Measurements from ENCODE around the gene PHF12.

The PHF12 gene

DNA sequence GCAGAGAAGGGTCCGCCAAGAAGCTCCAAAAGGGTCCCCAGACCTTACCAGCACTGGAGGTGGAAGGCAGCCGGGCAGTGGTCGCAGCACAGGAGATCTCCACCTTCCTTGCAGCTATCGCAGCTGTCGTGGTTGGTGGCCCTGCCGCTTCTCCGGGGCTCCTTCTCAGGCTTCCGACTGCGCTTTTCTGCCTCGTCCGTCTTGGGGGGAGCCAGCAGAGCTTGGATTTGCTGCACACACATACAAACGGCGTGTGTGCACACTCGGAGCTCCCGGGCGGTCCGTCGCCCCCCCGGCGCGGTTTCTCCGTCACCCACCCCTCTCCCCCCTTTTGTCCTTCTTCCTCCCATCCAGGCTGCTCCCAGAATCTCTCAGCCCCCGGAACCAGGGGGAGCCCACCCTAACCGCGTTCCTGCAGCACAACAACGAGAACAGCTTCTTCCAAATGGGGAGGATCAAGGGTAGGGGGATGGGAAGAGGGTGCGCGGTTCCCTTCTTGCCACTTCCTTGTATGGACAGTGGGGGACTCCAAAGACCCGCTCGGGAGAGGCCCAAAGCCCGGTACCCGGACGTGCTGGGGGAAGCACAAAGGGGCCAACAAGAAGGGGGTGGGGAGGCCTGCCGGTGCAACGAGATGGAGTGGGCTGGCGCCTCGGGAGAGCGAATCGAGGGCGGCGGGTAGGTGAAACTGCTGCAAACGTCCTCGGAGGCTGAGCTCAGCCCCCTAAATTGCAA, 1.1 kb downstream of the PHF12 start:
- peak overlapping the region; percentile 97 for H3K9ac ChIP-seq (ENCODE audit: low read depth, low read length)
- H3K4me1 ChIP-seq (ENCODE audit: insufficient read depth, low read length), result peaks cover 18% of the 10 kb centered on the region
- H3K36me3 ChIP-seq (ENCODE audit: insufficient read depth, low read depth, low read length), result peaks cover 29% of the 10 kb centered on the region; the same call in 1 of the 2 replicates

GRCh38 chr17:28949185-28950016, 1.9 kb downstream of the PHF12 start:
- H3K4me3 ChIP-seq (ENCODE audit: low read length), result peak overlapping the region; percentile 84
- H3K27me3 ChIP-seq (ENCODE audit: insufficient read depth, low read length), result no peaks in the 10 kb centered on the region
- H3K9ac ChIP-seq (ENCODE audit: low read depth, low read length), result peak overlapping the region; percentile 97
- no peaks in the 10 kb centered on the region for H3K9me3 ChIP-seq (ENCODE audit: insufficient read depth, low read depth, low read length)
- peaks cover 18% of the 10 kb centered on the region for H3K4me1 ChIP-seq (ENCODE audit: insufficient read depth, low read length)
- peaks cover 36% of the 10 kb centered on the region; the same call in 1 of the 2 replicates for H3K36me3 ChIP-seq (ENCODE audit: insufficient read depth, low read depth, low read length)
- peak overlapping the region; percentile 86 for H3K27ac ChIP-seq (ENCODE audit: low read length)

More for the DNA sequence above, 1.1 kb downstream of the PHF12 start:
- H3K9me3 ChIP-seq (ENCODE audit: insufficient read depth, low read depth, low read length), result no peaks in the 10 kb centered on the region
- H3K4me3 ChIP-seq (ENCODE audit: low read length), result peak overlapping the region; percentile 84
- H3K27me3 ChIP-seq (ENCODE audit: insufficient read depth, low read length), result no peaks in the 10 kb centered on the region
- H3K27ac ChIP-seq (ENCODE audit: low read length), result peak overlapping the region; percentile 80

GRCh38 chr17:28948873-28949184, 2.5 kb downstream of the PHF12 start:
- Histone ChIP-seq H3K27ac (ENCODE audit: low read length) (peak overlapping the region; percentile 86), H3K9me3 (ENCODE audit: insufficient read depth, low read depth, low read length) (no peaks in the 10 kb centered on the region), H3K4me3 (ENCODE audit: low read length) (peak overlapping the region; percentile 84), H3K36me3 (ENCODE audit: insufficient read depth, low read depth, low read length) (peaks cover 41% of the 10 kb centered on the region), H3K27me3 (ENCODE audit: insufficient read depth, low read length) (no peaks in the 10 kb centered on the region), H3K4me1 (ENCODE audit: insufficient read depth, low read length) (peaks cover 18% of the 10 kb centered on the region), H3K9ac (ENCODE audit: low read depth, low read length) (peak overlapping the region; percentile 97)

DNA sequence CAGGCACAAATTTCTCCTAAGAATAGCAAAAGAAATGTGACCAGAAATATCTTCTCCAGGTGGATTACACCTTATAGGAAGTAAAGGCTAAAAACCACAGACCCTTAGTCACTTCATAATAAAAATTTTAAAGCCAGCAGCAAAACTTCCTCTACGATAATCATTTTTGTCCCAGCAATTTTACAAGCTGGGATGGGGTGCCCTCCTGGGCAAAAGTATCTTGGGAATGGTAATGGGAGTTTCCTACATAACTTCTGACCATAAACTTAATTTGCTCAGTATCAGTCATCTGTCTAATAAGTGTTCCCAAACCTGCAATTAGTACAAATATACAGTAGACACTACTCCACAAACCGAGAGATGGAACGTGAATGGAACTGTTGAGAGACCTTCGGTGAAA, 3.0 kb downstream of the PHF12 start:
- peaks cover 18% of the 10 kb centered on the region for H3K4me1 ChIP-seq (ENCODE audit: insufficient read depth, low read length)
- H3K27me3 ChIP-seq (ENCODE audit: insufficient read depth, low read length), result no peaks in the 10 kb centered on the region
- peak overlapping the region; percentile 84 for H3K4me3 ChIP-seq (ENCODE audit: low read length)
- peaks cover 46% of the 10 kb centered on the region for H3K36me3 ChIP-seq (ENCODE audit: insufficient read depth, low read depth, low read length)
- H3K9me3 ChIP-seq (ENCODE audit: insufficient read depth, low read depth, low read length), result no peaks in the 10 kb centered on the region
- H3K27ac ChIP-seq (ENCODE audit: low read length), result peak overlapping the region; percentile 86
- H3K9ac ChIP-seq (ENCODE audit: low read depth, low read length), result peak overlapping the region; percentile 97; the same call in 1 of the 2 replicates

DNA sequence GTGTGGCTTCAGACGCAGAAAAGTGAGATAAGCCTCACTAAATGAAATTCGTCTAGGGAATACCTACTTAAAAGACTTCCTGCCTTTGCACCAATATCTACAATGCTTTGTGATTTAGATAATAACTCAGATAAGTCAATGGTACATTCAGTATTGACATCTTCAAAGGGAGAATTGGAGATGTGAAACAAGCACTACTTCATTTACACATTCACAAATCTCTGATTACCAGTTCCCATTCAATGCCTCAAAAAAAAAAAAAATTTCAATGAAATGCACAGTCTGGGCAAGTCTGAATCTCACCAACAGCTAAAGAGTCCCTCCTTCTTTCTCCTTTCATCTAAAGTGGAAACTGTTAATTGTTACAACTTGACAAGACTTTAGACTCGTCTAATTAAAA, 3.7 kb downstream of the PHF12 start:
- Histone ChIP-seq H3K27ac (ENCODE audit: low read length) (no peak overlapping the region), H3K27me3 (ENCODE audit: insufficient read depth, low read length) (no peaks in the 10 kb centered on the region), H3K36me3 (ENCODE audit: insufficient read depth, low read depth, low read length) (peaks cover 52% of the 10 kb centered on the region), H3K4me3 (ENCODE audit: low read length) (peak overlapping the region; percentile 84), H3K9me3 (ENCODE audit: insufficient read depth, low read depth, low read length) (no peaks in the 10 kb centered on the region), H3K4me1 (ENCODE audit: insufficient read depth, low read length) (peaks cover 12% of the 10 kb centered on the region), H3K9ac (ENCODE audit: low read depth, low read length) (peak overlapping the region; percentile 97; the same call in 1 of the 2 replicates)

- H3K9ac ChIP-seq (ENCODE audit: low read depth, low read length), result no peak overlapping the region
- no peaks in the 10 kb centered on the region for H3K9me3 ChIP-seq (ENCODE audit: insufficient read depth, low read depth, low read length)
- no peak overlapping the region for H3K4me3 ChIP-seq (ENCODE audit: low read length)
- no peak overlapping the region for H3K27ac ChIP-seq (ENCODE audit: low read length)
- H3K36me3 ChIP-seq (ENCODE audit: insufficient read depth, low read depth, low read length), result peaks cover 52% of the 10 kb centered on the region
- H3K27me3 ChIP-seq (ENCODE audit: insufficient read depth, low read length), result no peaks in the 10 kb centered on the region
- H3K4me1 ChIP-seq (ENCODE audit: insufficient read depth, low read length), result peaks cover 10% of the 10 kb centered on the region
Measured at GRCh38 chr17:28946239-28946638, 5.1 kb downstream of the PHF12 start.

GRCh38 chr17:28944862-28945741, 6.2 kb downstream of the PHF12 start:
- Histone ChIP-seq H3K4me1 (ENCODE audit: insufficient read depth, low read length) (peaks cover 10% of the 10 kb centered on the region), H3K9ac (ENCODE audit: low read depth, low read length) (no peak overlapping the region), H3K36me3 (ENCODE audit: insufficient read depth, low read depth, low read length) (peaks cover 52% of the 10 kb centered on the region), H3K4me3 (ENCODE audit: low read length) (no peak overlapping the region), H3K9me3 (ENCODE audit: insufficient read depth, low read depth, low read length) (no peaks in the 10 kb centered on the region), H3K27ac (ENCODE audit: low read length) (no peak overlapping the region), H3K27me3 (ENCODE audit: insufficient read depth, low read length) (no peaks in the 10 kb centered on the region)

GRCh38 chr17:28944343-28944742, 7.0 kb downstream of the PHF12 start:
- no peak overlapping the region for H3K4me3 ChIP-seq (ENCODE audit: low read length)
- no peak overlapping the region for H3K27ac ChIP-seq (ENCODE audit: low read length)
- H3K36me3 ChIP-seq (ENCODE audit: insufficient read depth, low read depth, low read length), result peaks cover 59% of the 10 kb centered on the region
- H3K9me3 ChIP-seq (ENCODE audit: insufficient read depth, low read depth, low read length), result no peaks in the 10 kb centered on the region
- H3K4me1 ChIP-seq (ENCODE audit: insufficient read depth, low read length), result peaks cover 10% of the 10 kb centered on the region
- no peak overlapping the region for H3K9ac ChIP-seq (ENCODE audit: low read depth, low read length)
- H3K27me3 ChIP-seq (ENCODE audit: insufficient read depth, low read length), result no peaks in the 10 kb centered on the region

DNA sequence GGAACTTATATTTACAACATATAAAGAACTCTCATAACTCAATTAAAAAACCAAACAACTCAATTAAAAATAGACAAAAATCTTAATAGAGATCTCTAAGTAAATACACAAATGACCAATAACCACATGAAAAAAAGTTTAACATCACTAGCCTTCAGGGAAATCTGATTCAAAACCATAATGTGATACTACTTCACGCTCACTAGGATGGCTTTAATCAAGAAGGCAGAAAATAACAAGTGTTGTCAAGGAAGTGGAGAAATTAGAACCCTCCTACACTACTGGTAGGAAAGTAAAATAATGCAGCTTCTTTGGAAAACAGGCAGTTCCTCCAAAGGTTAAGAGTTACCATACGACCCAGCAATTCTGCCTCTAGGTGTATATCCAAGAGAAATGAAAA, 8.4 kb downstream of the PHF12 start:
- no peaks in the 10 kb centered on the region for H3K27me3 ChIP-seq (ENCODE audit: insufficient read depth, low read length)
- H3K27ac ChIP-seq (ENCODE audit: low read length), result no peak overlapping the region
- H3K36me3 ChIP-seq (ENCODE audit: insufficient read depth, low read depth, low read length), result peaks cover 58% of the 10 kb centered on the region
- peaks cover 8% of the 10 kb centered on the region for H3K4me1 ChIP-seq (ENCODE audit: insufficient read depth, low read length)
- H3K4me3 ChIP-seq (ENCODE audit: low read length), result no peak overlapping the region
- no peak overlapping the region for H3K9ac ChIP-seq (ENCODE audit: low read depth, low read length)
- H3K9me3 ChIP-seq (ENCODE audit: insufficient read depth, low read depth, low read length), result no peaks in the 10 kb centered on the region

GRCh38 chr17:28941251-28941650, 10.1 kb downstream of the PHF12 start:
- Histone ChIP-seq H3K4me3 (ENCODE audit: low read length) (no peak overlapping the region), H3K27ac (ENCODE audit: low read length) (no peak overlapping the region), H3K9ac (ENCODE audit: low read depth, low read length) (no peak overlapping the region), H3K4me1 (ENCODE audit: insufficient read depth, low read length) (peaks cover 16% of the 10 kb centered on the region), H3K9me3 (ENCODE audit: insufficient read depth, low read depth, low read length) (no peaks in the 10 kb centered on the region), H3K27me3 (ENCODE audit: insufficient read depth, low read length) (no peaks in the 10 kb centered on the region), H3K36me3 (ENCODE audit: insufficient read depth, low read depth, low read length) (peaks cover 45% of the 10 kb centered on the region)

DNA sequence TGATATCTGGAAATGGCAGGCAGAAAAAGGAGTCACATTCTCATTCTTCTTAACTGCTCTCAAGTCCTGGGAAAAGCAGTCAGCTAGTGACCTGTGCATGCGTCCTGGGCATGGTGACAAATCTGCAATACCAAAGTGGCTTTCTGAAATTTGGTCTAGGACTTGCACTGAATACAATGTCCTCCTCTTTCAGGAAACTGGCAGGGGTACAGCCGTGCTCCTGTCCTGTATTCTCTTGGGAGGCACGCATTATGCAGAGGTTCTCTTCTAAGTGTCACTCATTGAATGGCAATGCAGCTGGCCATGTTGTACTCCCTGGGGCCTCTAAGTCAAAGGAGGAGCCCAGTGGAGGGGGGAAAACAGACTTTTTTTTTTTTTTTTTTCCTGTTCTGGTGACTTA, 10.6 kb downstream of the PHF12 start:
- no peak overlapping the region for H3K27ac ChIP-seq (ENCODE audit: low read length)
- H3K4me3 ChIP-seq (ENCODE audit: low read length), result no peak overlapping the region
- H3K9me3 ChIP-seq (ENCODE audit: insufficient read depth, low read depth, low read length), result no peaks in the 10 kb centered on the region
- H3K4me1 ChIP-seq (ENCODE audit: insufficient read depth, low read length), result peaks cover 22% of the 10 kb centered on the region
- peaks cover 41% of the 10 kb centered on the region for H3K36me3 ChIP-seq (ENCODE audit: insufficient read depth, low read depth, low read length)
- H3K9ac ChIP-seq (ENCODE audit: low read depth, low read length), result no peak overlapping the region
- H3K27me3 ChIP-seq (ENCODE audit: insufficient read depth, low read length), result no peaks in the 10 kb centered on the region

Data from iPS-20b (cell line).